Peyer's patch (tissue), 4 donors: ENCODE results near the gene CTRB2. TPM values are rescaled to one million over a fixed set of nuclear protein-coding genes. Genes with fewer than 3 reads are reported as not detected.
"Not testable (repeated sequence)": the region's sequence is repeated elsewhere in the genome, so short reads cannot be mapped to it uniquely, and the experiment has no call there.

Experiments used
- DNase-seq, 3 donors: peaks; one replicate each; pipeline ENCODE4 v3.0.0-alpha.2; 2017 to 2019
- H3K27ac ChIP-seq, 4 donors: fragments of 200-600 bp; sonication (generic); one replicate each; pipeline ENCODE4 v1.5.1; 2016 to 2019
- H3K27me3 ChIP-seq, 2 donors: fragments of 200-600 bp; sonication (generic); one replicate each; pipeline ENCODE4 v1.5.1; 2019
- H3K36me3 ChIP-seq, 3 donors: fragments of 200-600 bp; sonication (generic); one replicate each; pipeline ENCODE4 v1.5.1; 2016 to 2019
- H3K4me1 ChIP-seq, 4 donors: fragments of 200-600 bp; sonication (generic); one replicate each; pipeline ENCODE4 v1.5.1; 2016 to 2019
- H3K4me3 ChIP-seq, 4 donors: fragments of 200-600 bp; sonication (generic); 1 replicate in 3 of 4; 2 replicates in 1 of 4; pipeline ENCODE4 v1.5.1; 2016 to 2019; ENCODE audit warnings: mild to moderate bottlenecking in 1 of 4
- H3K9me3 ChIP-seq, 4 donors: fragments of 200-600 bp; sonication (generic); one replicate each; pipeline ENCODE4 v1.5.1; 2016 to 2019; ENCODE audit warnings: mild to moderate bottlenecking in 1 of 4
- POLR2A ChIP-seq, 2 donors: fragments of 450-650 bp; IDR thresholded peaks; one replicate each; pipeline ENCODE4 v1.5.1; 2017; ENCODE audit warnings: antibody characterized with exemption in 2 of 2, mild to moderate bottlenecking in 2 of 2, moderate library complexity in 2 of 2
- total RNA-seq, 4 donors: library from RNA; depleted of rRNA; stranded (reverse); fragments of >200 nt; gene quantifications; one replicate each; pipeline ENCODE4 v1.1.0, GENCODE V29; 2016
- TF ChIP-seq, protein P1 (sequence below), 6 experiments: fragments of 450-650 bp in 4 of 6; fragments of 200-600 bp in 2 of 6; sonication (generic) in 1 of 6; IDR thresholded peaks; one replicate each; pipeline ENCODE4 v1.5.1; 2017 to 2019; ENCODE audit warnings: antibody characterized with exemption in 6 of 6, mild to moderate bottlenecking in 3 of 6, moderate library complexity in 1 of 6

CTRB2 gene
- total RNA-seq, 4 donors from 2014 or later: not detected

DNA sequence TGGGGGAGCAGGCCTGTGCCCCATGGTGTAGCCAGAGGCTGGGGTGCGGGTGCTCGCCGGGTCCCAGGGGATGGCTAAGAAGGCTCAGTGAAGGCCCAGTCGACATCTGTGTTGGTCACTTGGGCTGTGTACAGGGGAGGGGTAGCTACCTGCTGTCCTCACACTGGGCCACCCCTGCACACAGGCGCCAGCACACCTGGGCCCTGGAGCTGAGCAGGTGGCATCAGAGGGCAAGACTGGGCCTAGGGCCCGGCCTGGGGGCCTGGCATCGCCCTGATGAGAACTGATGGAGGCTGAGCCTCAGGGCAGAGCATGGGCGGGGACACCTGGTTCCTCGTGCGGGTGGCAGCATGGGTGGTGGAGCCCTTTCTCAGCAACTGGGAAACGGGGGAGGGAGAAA, 870 bp upstream of the CTRB2 start:
- no peaks in the 10 kb centered on the region for H3K4me1 ChIP-seq
- TF ChIP-seq, protein P1, sequence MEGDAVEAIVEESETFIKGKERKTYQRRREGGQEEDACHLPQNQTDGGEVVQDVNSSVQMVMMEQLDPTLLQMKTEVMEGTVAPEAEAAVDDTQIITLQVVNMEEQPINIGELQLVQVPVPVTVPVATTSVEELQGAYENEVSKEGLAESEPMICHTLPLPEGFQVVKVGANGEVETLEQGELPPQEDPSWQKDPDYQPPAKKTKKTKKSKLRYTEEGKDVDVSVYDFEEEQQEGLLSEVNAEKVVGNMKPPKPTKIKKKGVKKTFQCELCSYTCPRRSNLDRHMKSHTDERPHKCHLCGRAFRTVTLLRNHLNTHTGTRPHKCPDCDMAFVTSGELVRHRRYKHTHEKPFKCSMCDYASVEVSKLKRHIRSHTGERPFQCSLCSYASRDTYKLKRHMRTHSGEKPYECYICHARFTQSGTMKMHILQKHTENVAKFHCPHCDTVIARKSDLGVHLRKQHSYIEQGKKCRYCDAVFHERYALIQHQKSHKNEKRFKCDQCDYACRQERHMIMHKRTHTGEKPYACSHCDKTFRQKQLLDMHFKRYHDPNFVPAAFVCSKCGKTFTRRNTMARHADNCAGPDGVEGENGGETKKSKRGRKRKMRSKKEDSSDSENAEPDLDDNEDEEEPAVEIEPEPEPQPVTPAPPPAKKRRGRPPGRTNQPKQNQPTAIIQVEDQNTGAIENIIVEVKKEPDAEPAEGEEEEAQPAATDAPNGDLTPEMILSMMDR (IDR thresholded peaks at IDR 0.05): no peak
- H3K27ac ChIP-seq: no peak overlapping the region
- H3K36me3 ChIP-seq: no peaks in the 10 kb centered on the region
- DNase-seq: no peak
- no peaks in the 10 kb centered on the region for H3K27me3 ChIP-seq
- no peaks in the 10 kb centered on the region for H3K9me3 ChIP-seq
- no peak overlapping the region for H3K4me3 ChIP-seq

- not testable (repeated sequence) for H3K4me3 ChIP-seq, H3K36me3 ChIP-seq, H3K4me1 ChIP-seq, DNase-seq, H3K27ac ChIP-seq, H3K27me3 ChIP-seq, H3K9me3 ChIP-seq
Measured at GRCh38 chr16:75205961-75206748, 806 bp downstream of the CTRB2 start.

GRCh38 chr16:75205438-75205837, 1.5 kb downstream of the CTRB2 start:
- H3K4me1 ChIP-seq, H3K9me3 ChIP-seq, H3K36me3 ChIP-seq, H3K27me3 ChIP-seq, H3K4me3 ChIP-seq, DNase-seq, H3K27ac ChIP-seq: not testable (repeated sequence)

DNA sequence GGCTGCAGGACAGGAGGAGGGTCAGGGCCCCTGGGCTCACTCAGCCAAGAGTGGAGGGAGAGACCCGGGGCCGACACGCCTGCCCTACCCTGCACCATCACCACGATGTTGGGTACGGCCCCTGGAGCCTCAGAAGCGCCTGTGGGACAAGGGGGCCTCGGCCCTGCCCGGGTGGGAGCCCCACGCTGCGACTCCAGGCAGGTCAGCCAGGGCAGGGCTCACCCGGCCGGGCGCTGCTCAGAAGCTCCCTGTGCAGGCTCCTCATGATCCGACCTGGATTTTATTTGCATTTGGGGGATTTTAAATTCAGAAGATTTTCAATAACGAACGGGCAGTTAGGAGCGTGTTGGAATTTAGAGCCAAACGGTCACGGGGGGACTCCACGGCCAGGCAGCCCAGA, 2.1 kb downstream of the CTRB2 start:
- not testable (repeated sequence) for H3K27me3 ChIP-seq, H3K36me3 ChIP-seq, H3K9me3 ChIP-seq, DNase-seq, H3K4me3 ChIP-seq, H3K4me1 ChIP-seq, H3K27ac ChIP-seq

DNA sequence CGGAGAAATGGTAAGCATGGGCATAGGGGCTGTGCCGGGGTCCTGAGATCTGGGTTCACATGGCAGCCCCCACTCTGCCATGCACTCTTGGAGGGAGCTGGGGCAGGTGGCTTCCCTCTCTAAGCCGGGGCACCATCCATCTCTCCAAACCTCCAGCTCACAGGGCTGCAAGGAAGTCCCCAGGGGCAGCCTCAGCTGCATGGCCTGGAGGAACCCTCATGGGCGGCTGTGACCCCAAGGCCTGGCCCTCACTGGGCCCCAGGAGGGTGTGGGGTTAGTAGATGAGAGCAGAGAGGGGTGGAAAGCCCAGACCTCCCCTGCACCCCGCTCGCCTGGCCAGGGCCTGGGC, 2.6 kb downstream of the CTRB2 start:
- no peak overlapping the region for H3K27ac ChIP-seq
- H3K9me3 ChIP-seq: no peaks in the 10 kb centered on the region
- no peaks in the 10 kb centered on the region for H3K27me3 ChIP-seq
- DNase-seq: peak in 1 of 3 donors; percentile 33
- no peaks in the 10 kb centered on the region for H3K4me1 ChIP-seq
- TF ChIP-seq, protein P1 (IDR thresholded peaks at IDR 0.05): no peak
- no peak for TF ChIP-seq POLR2A (IDR thresholded peaks at IDR 0.05)
- no peak overlapping the region for H3K4me3 ChIP-seq
- H3K36me3 ChIP-seq: no peaks in the 10 kb centered on the region

GRCh38 chr16:75203667-75204409, 3.1 kb downstream of the CTRB2 start:
- Histone ChIP-seq H3K36me3 (no peaks in the 10 kb centered on the region), H3K27ac (no peak overlapping the region), H3K27me3 (no peaks in the 10 kb centered on the region), H3K4me3 (no peak overlapping the region), H3K4me1 (no peaks in the 10 kb centered on the region), H3K9me3 (no peaks in the 10 kb centered on the region)
- peak in 1 of 3 donors; percentile 44 for DNase-seq
- TF ChIP-seq, protein P1 (IDR thresholded peaks at IDR 0.05): no peak
- TF ChIP-seq POLR2A (IDR thresholded peaks at IDR 0.05): no peak

DNA sequence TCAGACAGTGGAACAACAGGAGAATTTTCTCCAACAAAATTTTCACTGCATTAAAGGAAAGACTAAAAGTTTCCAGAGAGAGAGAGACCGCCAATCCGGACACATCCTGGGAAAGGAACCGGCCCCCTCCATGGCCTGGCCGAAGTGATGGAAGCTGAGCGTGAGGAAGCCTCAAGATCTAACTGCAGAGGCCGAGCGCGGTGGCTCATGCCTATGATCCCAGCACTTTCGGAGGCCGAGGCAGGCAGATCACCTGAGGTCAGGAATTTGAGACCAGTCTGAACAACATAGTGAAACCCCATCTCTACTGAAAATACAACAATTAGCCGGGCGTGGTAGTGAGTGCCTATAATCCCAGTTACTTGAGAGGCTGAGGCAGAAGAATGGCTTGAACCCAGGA, 3.9 kb downstream of the CTRB2 start:
- DNase-seq: peak in 1 of 3 donors; percentile 26
- H3K4me1 ChIP-seq: no peaks in the 10 kb centered on the region
- no peaks in the 10 kb centered on the region for H3K27me3 ChIP-seq
- H3K36me3 ChIP-seq: no peaks in the 10 kb centered on the region
- TF ChIP-seq, protein P1 (IDR thresholded peaks at IDR 0.05): no peak
- no peak for TF ChIP-seq POLR2A (IDR thresholded peaks at IDR 0.05)
- H3K27ac ChIP-seq: no peak overlapping the region
- H3K9me3 ChIP-seq: no peaks in the 10 kb centered on the region
- no peak overlapping the region for H3K4me3 ChIP-seq
